HCT116 (cell line): Measurements from ENCODE around the gene CNTN2. TPM values are rescaled to one million over a fixed set of nuclear protein-coding genes. Genes with fewer than 3 reads are reported as not detected.

Experiments
- ATAC-seq: fragments of 200-7000 bp; cut with Tn5 transposase; 2 replicates; pipeline ENCODE4 v1.9.1; 2020; ENCODE audit warnings: mild to moderate bottlenecking, moderate library complexity
- BruUV-seq: library from RNA; stranded (reverse); fragments of 400-500 nt; replicated peaks from 2 replicates; lab custom pipeline; 2021; lab: Mats Ljungman, UMichigan
- CTCF ChIA-PET: fragments of 300-600 bp; sonication (Branson Sonifier 250); formaldehyde crosslinking; loops from one replicate; lab custom pipeline; 2021; ENCODE audit warnings: antibody characterized with exemption; lab: Charles Lee
- POLR2A ChIA-PET: fragments of 300-600, 350-600 bp; sonication (Branson Sonifier 250); formaldehyde crosslinking; loops from one replicate; lab custom pipeline; 2021; ENCODE audit warnings: antibody characterized with exemption; lab: Charles Lee
- RAD21 ChIA-PET, 2 experiments: fragments of 300-600 bp; sonication (Branson Sonifier 250); formaldehyde crosslinking; loops; one replicate each; lab custom pipeline; 2023; ENCODE audit warnings: low total read pairs in 2 of 2; ENCODE audit not compliant: uncharacterized antibody in 2 of 2, unreplicated experiment in 2 of 2, low non-redundant PET in 1 of 2; lab: Charles Lee
- DNase-seq: peaks from one replicate; pipeline ENCODE4 v3.0.0-alpha.2; 2010; ENCODE audit warnings: low read depth, low spot score
- H2AFZ ChIP-seq: fragments of 200-600 bp; shearing (Covaris generic), sonication (generic); 2 replicates; pipeline ENCODE4 v1.6.1; 2017; ENCODE audit warnings: low read depth, mixed run types, mixed read lengths, antibody characterized with exemption, low read length; ENCODE audit not compliant: poor library complexity, severe bottlenecking
- H3K27ac ChIP-seq: 2 replicates; pipeline ENCODE4 v1.5.1; 2012; ENCODE audit warnings: low read depth, low read length
- H3K27me3 ChIP-seq: fragments of 200-600 bp; sonication (generic); 2 replicates; pipeline ENCODE4 v1.6.1; 2016; ENCODE audit warnings: mixed run types, low read length, mixed read lengths; ENCODE audit not compliant: insufficient read depth
- H3K36me3 ChIP-seq, 2 experiments: fragments of 200-500 bp in 1 of 2; fragments of 200-600 bp in 1 of 2; sonication (Bioruptor generic) in 1 of 2; sonication (generic) in 1 of 2; 2 replicates each; pipeline versions ENCODE4 v1.5.1 to v1.6.1; 2014 to 2016; ENCODE audit warnings: low read length in 2 of 2, inconsistent platforms in 1 of 2, mixed read lengths in 1 of 2, mixed run types in 1 of 2; ENCODE audit not compliant: insufficient read depth in 2 of 2, control insufficient read depth in 1 of 2
- H3K4me1 ChIP-seq, 2 experiments: fragments of 200-600 bp in 1 of 2; sonication (generic) in 1 of 2; 2 replicates each; pipeline versions ENCODE4 v1.5.1 to v1.6.1; 2012 to 2017; ENCODE audit warnings: low read length in 2 of 2, inconsistent platforms in 1 of 2, mild to moderate bottlenecking in 1 of 2, mixed read lengths in 1 of 2, mixed run types in 1 of 2, moderate library complexity in 1 of 2; ENCODE audit not compliant: insufficient read depth in 2 of 2, control insufficient read depth in 1 of 2
- H3K4me2 ChIP-seq: fragments of 200-600 bp; sonication (generic); 2 replicates; pipeline ENCODE4 v1.6.1; 2017; ENCODE audit warnings: mixed run types, low read length, mixed read lengths
- H3K4me3 ChIP-seq, 2 experiments: fragments of 200-600 bp in 1 of 2; sonication (generic) in 1 of 2; replicated peaks in 1 of 2; 2 replicates each; pipeline ENCODE4 v1.5.1; 2011 to 2016; ENCODE audit warnings: low read length in 2 of 2, control low read depth in 1 of 2, low read depth in 1 of 2, mild to moderate bottlenecking in 1 of 2, mixed read lengths in 1 of 2, mixed run types in 1 of 2
- H3K79me2 ChIP-seq: fragments of 200-600 bp; sonication (generic); 2 replicates; pipeline ENCODE4 v1.6.1; 2017; ENCODE audit warnings: mild to moderate bottlenecking, mixed run types, low read length, moderate library complexity, mixed read lengths; ENCODE audit not compliant: insufficient read depth
- H3K9ac ChIP-seq: fragments of 200-600 bp; sonication (generic); 2 replicates; pipeline ENCODE4 v1.6.1; 2016; ENCODE audit warnings: low read length, mixed read lengths
- H3K9me2 ChIP-seq: fragments of 200-600 bp; sonication (generic), shearing (Covaris generic); 2 replicates; pipeline ENCODE4 v1.6.1; 2017; ENCODE audit warnings: mixed run types, mild to moderate bottlenecking, moderate library complexity; ENCODE audit not compliant: insufficient read depth
- H3K9me3 ChIP-seq, 2 experiments: fragments of 200-500 bp in 1 of 2; fragments of 200-600 bp in 1 of 2; sonication (Bioruptor generic) in 1 of 2; sonication (generic) in 1 of 2; 2 replicates each; pipeline ENCODE4 v1.6.1; 2014 to 2017; ENCODE audit warnings: low read length in 2 of 2, mixed read lengths in 2 of 2, inconsistent platforms in 1 of 2, low read depth in 1 of 2, mild to moderate bottlenecking in 1 of 2, mixed run types in 1 of 2, moderate library complexity in 1 of 2; ENCODE audit not compliant: control insufficient read depth in 1 of 2, insufficient read depth in 1 of 2
- H4K20me1 ChIP-seq: fragments of 200-600 bp; sonication (generic), shearing (Covaris generic); 2 replicates; pipeline ENCODE4 v1.6.1; 2017; ENCODE audit warnings: mixed run types, mild to moderate bottlenecking, moderate library complexity; ENCODE audit not compliant: insufficient read depth
- ATF3 ChIP-seq: IDR thresholded peaks from 2 replicates; pipeline ENCODE4 v1.6.1; 2012
- CBX3 ChIP-seq: IDR thresholded peaks from 2 replicates; pipeline ENCODE4 v1.6.1; 2012; ENCODE audit warnings: low read depth
- EGR1 ChIP-seq: IDR thresholded peaks from 2 replicates; pipeline ENCODE4 v1.6.1; 2012; ENCODE audit warnings: low read depth
- EZH2 ChIP-seq: fragments of 200-600 bp; sonication (generic); IDR thresholded peaks from 2 replicates; pipeline ENCODE4 v1.6.1; 2017; ENCODE audit warnings: antibody characterized with exemption, mixed run types
- EZH2phosphoT487 ChIP-seq: fragments of 200-600 bp; IDR thresholded peaks from 2 replicates; pipeline ENCODE4 v1.6.1; 2018; ENCODE audit warnings: antibody characterized with exemption, borderline replicate concordance
- FOSL1 ChIP-seq: IDR thresholded peaks from 2 replicates; pipeline ENCODE4 v1.6.1; 2012; ENCODE audit warnings: low read depth
- JUND ChIP-seq: IDR thresholded peaks from 2 replicates; pipeline ENCODE4 v1.6.1; 2012
- MAX ChIP-seq: IDR thresholded peaks from 2 replicates; pipeline ENCODE4 v1.6.1; 2012
- POLR2A ChIP-seq: IDR thresholded peaks from 2 replicates; pipeline ENCODE4 v1.7.0; 2011; ENCODE audit warnings: borderline replicate concordance; ENCODE audit not compliant: insufficient read depth, insufficient read length; ENCODE audit errors: extremely low read depth
- POLR2AphosphoS5 ChIP-seq: IDR thresholded peaks from 2 replicates; pipeline ENCODE4 v1.6.1; 2011; ENCODE audit warnings: mild to moderate bottlenecking, low read depth, low read length, moderate library complexity
- RAD21 ChIP-seq: IDR thresholded peaks from 2 replicates; pipeline ENCODE4 v1.6.1; 2012; ENCODE audit warnings: low read depth, mild to moderate bottlenecking
- SIN3A ChIP-seq: IDR thresholded peaks from 2 replicates; pipeline ENCODE4 v1.6.1; 2012; ENCODE audit warnings: low read depth
- SP1 ChIP-seq: IDR thresholded peaks from 2 replicates; pipeline ENCODE4 v1.6.1; 2012; ENCODE audit warnings: low read depth
- SRF ChIP-seq: IDR thresholded peaks from 2 replicates; pipeline ENCODE4 v1.6.1; 2012; ENCODE audit warnings: low read depth
- TCF7L2 ChIP-seq: IDR thresholded peaks from 2 replicates; pipeline ENCODE4 v1.7.0; 2011; ENCODE audit warnings: borderline replicate concordance, inconsistent platforms; ENCODE audit not compliant: insufficient read depth, insufficient read length; ENCODE audit errors: extremely low read depth
- ZFX ChIP-seq: fragments of 450-650 bp; IDR thresholded peaks from 2 replicates; pipeline ENCODE4 v1.6.1; 2017
- ZNF274 ChIP-seq: fragments of 200-500 bp; sonication (Bioruptor generic); IDR thresholded peaks from 2 replicates; pipeline ENCODE4 v1.6.1; 2014; ENCODE audit warnings: mild to moderate bottlenecking, low read depth, low read length, inconsistent platforms
- intact Hi-C: fragments of 100-400 bp; cut with micrococcal nuclease; formaldehyde crosslinking; loops from 2 replicates; pipeline ENCODE4 v1.10.0; 2022
- total RNA-seq: library from RNA; stranded (reverse); gene quantifications from one replicate; pipeline ENCODE4 v1.2.1, GENCODE V29; 2021; ENCODE audit not compliant: unreplicated experiment
- TF ChIP-seq, protein P1 (sequence below): IDR thresholded peaks from 2 replicates; pipeline ENCODE4 v1.6.1; 2012; ENCODE audit warnings: low read depth
- TF ChIP-seq, protein P2 (sequence below): IDR thresholded peaks from 2 replicates; pipeline ENCODE4 v1.6.1; 2011; ENCODE audit warnings: mild to moderate bottlenecking, low read length, moderate library complexity; ENCODE audit not compliant: insufficient replicate concordance; ENCODE audit errors: extremely low read depth
- TF ChIP-seq, protein P3 (sequence below), 3 experiments: fragments of 200-600 bp in 1 of 3; sonication (generic) in 1 of 3; IDR thresholded peaks in 2 of 3; conservative IDR thresholded peaks in 1 of 3; 2 replicates each; pipeline ENCODE4 v1.5.1; 2012 to 2017; ENCODE audit warnings: low read depth in 2 of 3, low read length in 2 of 3, antibody characterized with exemption in 1 of 3, borderline replicate concordance in 1 of 3, control low read depth in 1 of 3, mild to moderate bottlenecking in 1 of 3, mixed read lengths in 1 of 3, mixed run types in 1 of 3, moderate library complexity in 1 of 3; ENCODE audit not compliant: insufficient read depth in 1 of 3

Gene CNTN2
- total RNA-seq, 1 experiment from 2014 or later = 0.15 TPM

- Histone ChIP-seq H3K4me3 (no peak overlapping the region), H3K9me2 (no peaks in the 10 kb centered on the region), H2AFZ (no peak overlapping the region), H3K79me2 (no peaks in the 10 kb centered on the region), H4K20me1 (no peaks in the 10 kb centered on the region), H3K9ac (no peak overlapping the region), H3K4me1 (no peaks in the 10 kb centered on the region), H3K9me3 (no peaks in the 10 kb centered on the region), H3K27ac (no peak overlapping the region), H3K27me3 (no peaks in the 10 kb centered on the region), H3K36me3 (no peaks in the 10 kb centered on the region), H3K4me2 (no peak overlapping the region)
- POLR2A ChIA-PET = interaction anchor here (0.6 kb wide), 1 partner anchor 12 kb away, joined by 3 read pairs; no protein-coding TSS in a partner anchor
- ATAC-seq (no peak), DNase-seq (no peak)
- intact Hi-C loops = no loop called here
- CTCF ChIA-PET = interaction anchor here (0.6 to 1.4 kb wide), 3 partner anchors 9 to 12 kb away, joined by 3 to 6 read pairs (median 4); no protein-coding TSS in a partner anchor
- RAD21 ChIA-PET = no interaction called here
- BruUV-seq = no TSS peak
- TF ChIP-seq, protein P1, sequence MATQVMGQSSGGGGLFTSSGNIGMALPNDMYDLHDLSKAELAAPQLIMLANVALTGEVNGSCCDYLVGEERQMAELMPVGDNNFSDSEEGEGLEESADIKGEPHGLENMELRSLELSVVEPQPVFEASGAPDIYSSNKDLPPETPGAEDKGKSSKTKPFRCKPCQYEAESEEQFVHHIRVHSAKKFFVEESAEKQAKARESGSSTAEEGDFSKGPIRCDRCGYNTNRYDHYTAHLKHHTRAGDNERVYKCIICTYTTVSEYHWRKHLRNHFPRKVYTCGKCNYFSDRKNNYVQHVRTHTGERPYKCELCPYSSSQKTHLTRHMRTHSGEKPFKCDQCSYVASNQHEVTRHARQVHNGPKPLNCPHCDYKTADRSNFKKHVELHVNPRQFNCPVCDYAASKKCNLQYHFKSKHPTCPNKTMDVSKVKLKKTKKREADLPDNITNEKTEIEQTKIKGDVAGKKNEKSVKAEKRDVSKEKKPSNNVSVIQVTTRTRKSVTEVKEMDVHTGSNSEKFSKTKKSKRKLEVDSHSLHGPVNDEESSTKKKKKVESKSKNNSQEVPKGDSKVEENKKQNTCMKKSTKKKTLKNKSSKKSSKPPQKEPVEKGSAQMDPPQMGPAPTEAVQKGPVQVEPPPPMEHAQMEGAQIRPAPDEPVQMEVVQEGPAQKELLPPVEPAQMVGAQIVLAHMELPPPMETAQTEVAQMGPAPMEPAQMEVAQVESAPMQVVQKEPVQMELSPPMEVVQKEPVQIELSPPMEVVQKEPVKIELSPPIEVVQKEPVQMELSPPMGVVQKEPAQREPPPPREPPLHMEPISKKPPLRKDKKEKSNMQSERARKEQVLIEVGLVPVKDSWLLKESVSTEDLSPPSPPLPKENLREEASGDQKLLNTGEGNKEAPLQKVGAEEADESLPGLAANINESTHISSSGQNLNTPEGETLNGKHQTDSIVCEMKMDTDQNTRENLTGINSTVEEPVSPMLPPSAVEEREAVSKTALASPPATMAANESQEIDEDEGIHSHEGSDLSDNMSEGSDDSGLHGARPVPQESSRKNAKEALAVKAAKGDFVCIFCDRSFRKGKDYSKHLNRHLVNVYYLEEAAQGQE = no peak
- TF ChIP-seq, protein P2, sequence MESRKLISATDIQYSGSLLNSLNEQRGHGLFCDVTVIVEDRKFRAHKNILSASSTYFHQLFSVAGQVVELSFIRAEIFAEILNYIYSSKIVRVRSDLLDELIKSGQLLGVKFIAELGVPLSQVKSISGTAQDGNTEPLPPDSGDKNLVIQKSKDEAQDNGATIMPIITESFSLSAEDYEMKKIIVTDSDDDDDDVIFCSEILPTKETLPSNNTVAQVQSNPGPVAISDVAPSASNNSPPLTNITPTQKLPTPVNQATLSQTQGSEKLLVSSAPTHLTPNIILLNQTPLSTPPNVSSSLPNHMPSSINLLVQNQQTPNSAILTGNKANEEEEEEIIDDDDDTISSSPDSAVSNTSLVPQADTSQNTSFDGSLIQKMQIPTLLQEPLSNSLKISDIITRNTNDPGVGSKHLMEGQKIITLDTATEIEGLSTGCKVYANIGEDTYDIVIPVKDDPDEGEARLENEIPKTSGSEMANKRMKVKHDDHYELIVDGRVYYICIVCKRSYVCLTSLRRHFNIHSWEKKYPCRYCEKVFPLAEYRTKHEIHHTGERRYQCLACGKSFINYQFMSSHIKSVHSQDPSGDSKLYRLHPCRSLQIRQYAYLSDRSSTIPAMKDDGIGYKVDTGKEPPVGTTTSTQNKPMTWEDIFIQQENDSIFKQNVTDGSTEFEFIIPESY = no peak
- TF ChIP-seq MAX = no peak
- TF ChIP-seq EGR1 = no peak
- no peak for TF ChIP-seq FOSL1
- TF ChIP-seq EZH2phosphoT487 = no peak
- no peak for TF ChIP-seq JUND
- no peak for TF ChIP-seq RAD21
- no peak for TF ChIP-seq SRF
- TF ChIP-seq, protein P3, sequence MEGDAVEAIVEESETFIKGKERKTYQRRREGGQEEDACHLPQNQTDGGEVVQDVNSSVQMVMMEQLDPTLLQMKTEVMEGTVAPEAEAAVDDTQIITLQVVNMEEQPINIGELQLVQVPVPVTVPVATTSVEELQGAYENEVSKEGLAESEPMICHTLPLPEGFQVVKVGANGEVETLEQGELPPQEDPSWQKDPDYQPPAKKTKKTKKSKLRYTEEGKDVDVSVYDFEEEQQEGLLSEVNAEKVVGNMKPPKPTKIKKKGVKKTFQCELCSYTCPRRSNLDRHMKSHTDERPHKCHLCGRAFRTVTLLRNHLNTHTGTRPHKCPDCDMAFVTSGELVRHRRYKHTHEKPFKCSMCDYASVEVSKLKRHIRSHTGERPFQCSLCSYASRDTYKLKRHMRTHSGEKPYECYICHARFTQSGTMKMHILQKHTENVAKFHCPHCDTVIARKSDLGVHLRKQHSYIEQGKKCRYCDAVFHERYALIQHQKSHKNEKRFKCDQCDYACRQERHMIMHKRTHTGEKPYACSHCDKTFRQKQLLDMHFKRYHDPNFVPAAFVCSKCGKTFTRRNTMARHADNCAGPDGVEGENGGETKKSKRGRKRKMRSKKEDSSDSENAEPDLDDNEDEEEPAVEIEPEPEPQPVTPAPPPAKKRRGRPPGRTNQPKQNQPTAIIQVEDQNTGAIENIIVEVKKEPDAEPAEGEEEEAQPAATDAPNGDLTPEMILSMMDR (IDR thresholded peaks at IDR 0.05 in 2 of 3, conservative IDR thresholded peaks at IDR 0.05 in 1 of 3; ENCODE audit: borderline replicate concordance in 1 of 3, insufficient read depth in 1 of 3, low read depth in 2 of 3, low read length in 2 of 3) = no peak
- no peak for TF ChIP-seq TCF7L2
- no peak for TF ChIP-seq ZFX
- no peak for TF ChIP-seq CBX3
- TF ChIP-seq ZNF274 = no peak
- TF ChIP-seq ATF3 = no peak
- no peak for TF ChIP-seq SIN3A
- TF ChIP-seq EZH2 = no peak
- TF ChIP-seq SP1 = no peak
- no peak for TF ChIP-seq POLR2A
- no peak for TF ChIP-seq POLR2AphosphoS5
Observed at GRCh38 chr1:205074084-205074483, 31.1 kb downstream of the CNTN2 start.
